Subcutaneous adipose tissue (tissue), 4 donors: Measurements from ENCODE around the gene LZTFL1. TPM values are rescaled to one million over a fixed set of nuclear protein-coding genes. Genes with fewer than 3 reads are reported as not detected.

Source experiments
- total RNA-seq, 4 donors: library from RNA; depleted of rRNA; stranded (reverse); fragments of >200 nt; gene quantifications; one replicate each; pipeline ENCODE4 v1.1.0, GENCODE V29; 2016
- TF ChIP-seq, protein P1 (sequence below): fragments of 450-650 bp; IDR thresholded peaks from one replicate; pipeline ENCODE4 v1.5.1; 2016; ENCODE audit warnings: low read depth, mild to moderate bottlenecking, control low read depth, antibody characterized with exemption, moderate library complexity

The LZTFL1 gene
- total RNA-seq, 4 donors from 2014 or later: 8.3 to 14.8 (median 9.2) TPM

DNA sequence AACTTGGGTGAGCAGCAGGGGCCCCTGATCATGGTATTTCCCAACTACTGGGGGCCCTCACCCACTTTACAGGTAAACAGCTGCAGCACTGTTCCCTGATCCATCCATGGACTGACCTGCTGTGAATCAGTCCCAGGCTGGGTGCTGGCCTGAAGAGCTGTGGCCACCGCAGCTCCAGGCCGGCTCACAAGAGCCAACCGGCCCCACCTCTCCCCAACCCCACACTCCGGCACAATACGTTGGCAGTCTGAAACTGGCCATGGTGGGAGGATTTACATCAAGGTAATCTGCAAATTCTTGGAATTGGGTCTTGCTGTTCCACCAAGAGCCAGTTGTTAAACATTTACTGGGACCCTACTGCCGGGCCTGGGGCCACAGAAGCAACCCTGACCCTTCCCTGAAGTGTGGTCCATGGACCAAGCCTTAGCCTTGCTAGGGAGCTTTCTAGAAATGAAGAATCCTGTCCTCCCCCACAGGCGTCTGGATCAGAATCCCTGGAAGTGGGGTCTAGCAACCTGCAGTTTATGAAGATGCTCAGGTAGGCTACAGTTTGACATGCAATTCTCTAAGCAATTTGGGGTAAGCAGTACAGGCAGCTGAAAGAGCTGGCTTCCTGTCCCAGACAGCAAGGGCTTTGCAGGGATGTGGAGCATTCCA is 49.3 kb downstream of the LZTFL1 start:
- TF ChIP-seq, protein P1, sequence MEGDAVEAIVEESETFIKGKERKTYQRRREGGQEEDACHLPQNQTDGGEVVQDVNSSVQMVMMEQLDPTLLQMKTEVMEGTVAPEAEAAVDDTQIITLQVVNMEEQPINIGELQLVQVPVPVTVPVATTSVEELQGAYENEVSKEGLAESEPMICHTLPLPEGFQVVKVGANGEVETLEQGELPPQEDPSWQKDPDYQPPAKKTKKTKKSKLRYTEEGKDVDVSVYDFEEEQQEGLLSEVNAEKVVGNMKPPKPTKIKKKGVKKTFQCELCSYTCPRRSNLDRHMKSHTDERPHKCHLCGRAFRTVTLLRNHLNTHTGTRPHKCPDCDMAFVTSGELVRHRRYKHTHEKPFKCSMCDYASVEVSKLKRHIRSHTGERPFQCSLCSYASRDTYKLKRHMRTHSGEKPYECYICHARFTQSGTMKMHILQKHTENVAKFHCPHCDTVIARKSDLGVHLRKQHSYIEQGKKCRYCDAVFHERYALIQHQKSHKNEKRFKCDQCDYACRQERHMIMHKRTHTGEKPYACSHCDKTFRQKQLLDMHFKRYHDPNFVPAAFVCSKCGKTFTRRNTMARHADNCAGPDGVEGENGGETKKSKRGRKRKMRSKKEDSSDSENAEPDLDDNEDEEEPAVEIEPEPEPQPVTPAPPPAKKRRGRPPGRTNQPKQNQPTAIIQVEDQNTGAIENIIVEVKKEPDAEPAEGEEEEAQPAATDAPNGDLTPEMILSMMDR: no peak

DNA sequence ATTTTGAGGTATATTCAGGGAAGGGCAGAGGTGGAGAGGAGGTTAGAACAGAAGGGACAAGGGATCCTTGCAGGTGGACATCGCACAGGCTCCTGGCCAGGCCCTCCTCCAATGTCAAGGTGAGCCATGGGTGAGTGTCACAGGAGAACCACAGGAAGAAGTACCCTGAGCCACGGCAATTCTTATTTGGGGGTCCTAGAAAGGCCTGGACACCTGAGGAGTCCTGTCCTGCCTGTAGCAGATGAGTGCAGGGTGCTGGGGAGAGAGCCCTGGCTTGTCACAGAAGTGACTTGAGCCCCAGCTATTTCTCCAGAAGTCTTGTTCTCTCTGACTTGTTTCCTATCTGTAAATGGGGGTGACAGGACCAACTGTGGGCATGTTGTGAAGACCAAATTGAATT is 49.9 kb downstream of the LZTFL1 start:
- TF ChIP-seq, protein P1: no peak

DNA sequence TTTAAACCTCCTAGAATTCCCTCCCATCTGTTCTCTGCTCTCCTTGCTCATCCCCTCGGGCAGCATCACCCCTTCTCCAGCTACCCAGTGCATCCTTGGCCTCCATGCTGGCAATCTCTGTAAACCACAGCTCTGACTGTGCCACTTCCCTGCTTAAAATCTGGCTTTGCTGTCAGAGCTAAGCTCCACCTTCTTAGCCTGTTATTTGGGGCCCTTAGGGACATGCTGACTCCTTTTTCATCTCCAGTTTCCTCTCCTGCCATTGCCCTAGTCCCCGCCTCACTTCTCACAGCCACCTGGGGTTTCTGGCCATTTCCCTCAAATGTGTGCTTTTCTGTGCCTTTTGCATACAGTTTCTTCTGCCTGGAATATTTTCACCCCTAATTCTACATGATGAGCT is 51.3 kb downstream of the LZTFL1 start:
- TF ChIP-seq, protein P1: no peak

DNA sequence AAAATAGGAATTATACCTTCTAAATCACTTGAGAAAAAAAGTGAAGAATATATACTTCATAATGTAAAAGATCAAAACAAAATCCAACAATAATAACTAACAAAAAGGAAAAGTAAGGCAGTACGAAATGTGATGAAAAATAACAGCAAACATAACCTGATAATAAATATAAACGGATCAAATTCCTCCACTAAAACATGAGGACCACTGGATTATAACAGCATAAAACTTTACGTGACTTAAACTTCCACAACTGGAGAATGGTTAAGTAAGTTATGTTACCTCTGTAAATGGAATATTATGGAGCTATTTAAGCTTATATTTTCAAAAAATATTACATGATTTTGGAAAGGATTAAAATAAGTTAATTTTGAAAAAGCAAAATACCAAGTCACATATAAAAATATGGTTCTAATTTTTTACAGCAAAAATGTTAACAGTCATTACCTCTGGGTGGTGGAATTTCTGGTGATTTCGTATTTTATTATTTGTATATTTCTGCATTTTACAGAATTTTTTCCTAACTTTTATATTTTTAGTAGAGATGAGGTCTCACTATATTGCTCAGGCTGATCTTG is 52.6 kb downstream of the LZTFL1 start:
- TF ChIP-seq, protein P1: no peak

DNA sequence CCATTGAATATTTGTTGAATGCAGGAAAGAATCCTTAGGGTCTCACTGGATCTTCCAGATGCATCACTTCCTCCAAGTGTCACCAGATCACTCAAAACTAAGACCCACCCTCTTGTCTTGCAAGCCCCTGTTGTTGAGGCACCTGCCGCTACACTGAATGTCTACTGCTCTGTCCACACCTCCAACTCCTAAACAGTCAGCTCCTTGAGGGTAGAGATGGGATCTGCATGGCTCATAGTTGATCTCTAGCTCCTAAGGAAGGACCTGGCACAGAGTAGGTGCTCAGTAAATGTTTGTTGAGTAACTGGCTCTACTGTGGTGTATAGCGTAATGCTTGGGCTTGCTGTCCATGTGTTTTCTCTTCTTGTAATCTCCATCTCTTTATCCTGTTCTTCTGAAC is 54.4 kb downstream of the LZTFL1 start:
- TF ChIP-seq, protein P1: no peak

DNA sequence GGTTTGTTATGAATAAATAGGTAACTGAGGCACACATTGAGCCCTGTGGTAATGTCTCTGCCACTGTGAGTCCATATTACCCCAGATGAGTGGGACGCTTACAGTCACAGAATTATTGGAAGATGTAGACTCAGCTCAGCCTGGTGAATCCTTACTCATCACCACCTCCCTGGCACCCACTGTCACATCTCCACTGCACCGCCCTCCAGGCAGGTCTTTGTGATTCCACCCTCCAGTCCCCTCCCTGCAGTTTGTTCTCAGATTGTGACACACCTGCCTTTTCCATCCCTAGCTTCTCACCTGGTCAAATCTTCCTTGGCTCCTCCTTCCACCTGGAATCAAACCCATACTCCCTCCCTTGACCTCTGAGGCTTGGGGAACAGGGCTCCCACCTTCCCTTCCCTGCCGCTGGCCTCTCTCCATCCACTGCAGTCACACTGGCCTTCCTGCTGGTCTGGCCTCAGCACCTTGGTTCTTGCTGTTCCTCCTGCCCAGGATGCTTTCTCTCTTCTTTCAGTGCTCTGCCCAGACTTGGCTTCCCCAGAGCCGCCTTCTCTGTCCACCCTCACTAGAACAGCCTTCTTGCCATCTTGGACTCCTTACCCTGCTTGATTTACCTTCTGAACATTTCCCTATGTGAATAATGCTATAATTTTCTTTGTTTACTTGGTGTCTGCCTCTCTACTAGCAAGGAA is 55.0 kb downstream of the LZTFL1 start:
- TF ChIP-seq, protein P1: no peak

DNA sequence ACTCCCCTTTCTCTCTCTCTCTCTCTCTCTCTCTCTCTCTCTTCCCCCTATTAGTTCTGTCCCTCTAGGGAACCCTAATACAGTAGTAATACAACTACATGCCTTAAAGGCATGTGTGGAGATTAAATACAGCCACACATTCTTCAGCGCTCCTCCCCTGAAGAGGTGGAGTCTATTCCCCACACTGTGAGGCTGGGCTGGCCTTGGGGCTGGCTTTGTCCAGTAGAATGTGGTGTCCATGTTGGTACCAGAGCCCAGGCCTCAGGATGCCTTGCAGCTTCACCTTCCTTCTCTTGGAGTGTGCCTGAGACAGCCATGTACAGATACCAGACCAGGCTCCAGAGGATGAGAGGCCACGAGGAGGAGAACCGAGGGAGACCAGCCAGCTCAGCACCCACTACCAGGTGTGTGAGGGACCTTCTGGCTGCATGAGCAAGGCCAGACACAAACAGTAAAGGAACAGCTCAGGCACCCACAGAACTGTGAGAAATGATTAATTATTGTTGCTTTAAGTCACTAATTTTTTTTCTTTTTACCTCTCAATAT is 56.2 kb downstream of the LZTFL1 start:
- TF ChIP-seq, protein P1: no peak
